GM23338 (cell line): ENCODE measurements around the gene SH2D2A.

ENCODE experiments used
- CREB1 ChIP-seq: fragments of 250-450 bp; sonication (Bioruptor Pico); IDR thresholded peaks from 2 replicates; pipeline ENCODE4 v1.5.0; 2020; ENCODE audit warnings: low read depth, mild to moderate bottlenecking, moderate library complexity
- CTCF ChIP-seq, 2 experiments: fragments of 200-600 bp in 1 of 2; sonication (generic) in 1 of 2; conservative IDR thresholded peaks; 2 replicates each; pipeline versions ENCODE4 v1.5.1 to v1.6.1; 2016 to 2017; ENCODE audit warnings: antibody characterized with exemption in 2 of 2, low read depth in 2 of 2, mild to moderate bottlenecking in 2 of 2, moderate library complexity in 1 of 2
- ETS1 ChIP-seq: IDR thresholded peaks from 2 replicates; pipeline ENCODE4 v1.6.1; 2016; ENCODE audit warnings: antibody characterized with exemption
- EZH2 ChIP-seq: fragments of 200-600 bp; sonication (generic); IDR thresholded peaks from one replicate; pipeline ENCODE4 v1.8.0; 2017; ENCODE audit warnings: antibody characterized with exemption, mild to moderate bottlenecking, low read depth; ENCODE audit not compliant: unreplicated experiment
- EZH2phosphoT487 ChIP-seq: fragments of 200-600 bp; sonication (generic); IDR thresholded peaks from one replicate; pipeline ENCODE4 v1.8.1; 2018; ENCODE audit warnings: antibody characterized with exemption; ENCODE audit not compliant: unreplicated experiment
- JUNB ChIP-seq: IDR thresholded peaks from one replicate; pipeline ENCODE4 v1.6.1; 2016; ENCODE audit warnings: antibody characterized with exemption; ENCODE audit not compliant: unreplicated experiment
- POLR2AphosphoS5 ChIP-seq: IDR thresholded peaks from 2 replicates; pipeline ENCODE4 v1.6.1; 2016; ENCODE audit warnings: antibody characterized with exemption, low read depth
- REST ChIP-seq: IDR thresholded peaks from one replicate; pipeline ENCODE4 v1.6.1; 2018; ENCODE audit warnings: antibody characterized with exemption; ENCODE audit not compliant: unreplicated experiment
- ZNF114 ChIP-seq: fragments of 250-450 bp; sonication (Bioruptor Pico); IDR thresholded peaks from 2 replicates; pipeline ENCODE4 v1.5.0; 2020; ENCODE audit warnings: mild to moderate bottlenecking, moderate library complexity
- ZNF331 ChIP-seq: fragments of 250-450 bp; sonication (Bioruptor Pico); IDR thresholded peaks from 2 replicates; pipeline ENCODE4 v1.5.0; 2020; ENCODE audit warnings: low read depth, mild to moderate bottlenecking, moderate library complexity

GRCh38 chr1:156822680-156823079 is 6.0 kb upstream of the SH2D2A start:
- TF ChIP-seq CTCF (conservative IDR thresholded peaks at IDR 0.05; ENCODE audit: low read depth in 2 of 2) = no peak
- TF ChIP-seq POLR2AphosphoS5 = no peak
- TF ChIP-seq ETS1 = no peak
- TF ChIP-seq REST = no peak
- TF ChIP-seq EZH2 = no peak
- TF ChIP-seq EZH2phosphoT487 = no peak
- TF ChIP-seq JUNB = no peak
- no peak for TF ChIP-seq CREB1
- TF ChIP-seq ZNF331 (CRISPR knock-in tag) = no peak
- TF ChIP-seq ZNF114 = no peak
